GM12865 (cell line): ENCODE data around the gene CRADD.

Experiments used
- DNase-seq: peaks from one replicate; pipeline ENCODE4 v3.0.0; 2010; ENCODE audit warnings: low read depth
- H3K4me3 ChIP-seq: 2 replicates; pipeline ENCODE4 v1.5.1; 2011; ENCODE audit warnings: mild to moderate bottlenecking, low read depth, low read length, control low read depth
- TF ChIP-seq, protein P1 (sequence below): IDR thresholded peaks from 2 replicates; pipeline ENCODE4 v1.5.1; 2011; ENCODE audit warnings: low read length, control low read depth, low read depth, inconsistent platforms; ENCODE audit not compliant: insufficient read depth; ENCODE audit errors: missing control alignments

Gene CRADD

DNA sequence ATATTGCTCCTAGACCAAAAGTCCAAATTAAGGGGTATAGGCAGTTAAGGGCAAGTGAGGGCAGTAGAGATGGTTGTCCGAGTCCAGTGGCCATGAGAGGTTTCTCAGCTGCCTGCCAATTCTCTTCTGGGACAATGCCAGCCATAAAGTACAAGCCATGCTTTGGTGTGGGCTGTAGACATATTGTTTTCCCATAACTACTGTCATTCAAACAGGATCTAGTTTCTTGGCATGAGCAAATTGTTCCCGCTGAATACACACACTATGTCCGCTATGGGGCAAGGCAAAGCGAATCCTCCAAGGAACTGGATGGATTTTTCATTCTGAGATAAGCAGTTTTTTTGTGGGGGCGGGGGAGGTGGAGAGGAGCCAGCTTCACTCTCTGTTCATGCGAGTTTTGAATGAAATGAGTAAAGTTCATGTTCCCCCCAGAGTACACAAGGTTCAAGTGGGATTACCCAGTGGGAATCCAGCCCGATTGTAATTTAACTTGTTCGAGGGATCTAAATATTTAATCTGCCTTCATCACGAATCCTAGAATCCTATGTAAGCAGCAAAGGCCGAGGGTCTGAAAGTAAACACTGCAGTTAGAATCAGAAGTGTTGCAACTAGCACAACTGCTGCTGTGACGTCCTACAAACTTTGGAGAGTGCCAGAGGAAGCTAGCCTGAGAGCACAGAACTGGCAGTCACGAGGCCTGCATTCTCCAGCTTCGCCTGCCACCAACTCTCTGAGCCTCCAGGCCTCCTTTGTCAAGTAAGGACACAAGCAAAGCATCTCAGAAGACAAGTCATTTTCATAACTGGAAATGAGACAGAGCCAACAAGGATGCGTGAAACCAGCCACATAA, 137.0 kb downstream of the CRADD start:
- peak; percentile 28 for DNase-seq
- TF ChIP-seq, protein P1, sequence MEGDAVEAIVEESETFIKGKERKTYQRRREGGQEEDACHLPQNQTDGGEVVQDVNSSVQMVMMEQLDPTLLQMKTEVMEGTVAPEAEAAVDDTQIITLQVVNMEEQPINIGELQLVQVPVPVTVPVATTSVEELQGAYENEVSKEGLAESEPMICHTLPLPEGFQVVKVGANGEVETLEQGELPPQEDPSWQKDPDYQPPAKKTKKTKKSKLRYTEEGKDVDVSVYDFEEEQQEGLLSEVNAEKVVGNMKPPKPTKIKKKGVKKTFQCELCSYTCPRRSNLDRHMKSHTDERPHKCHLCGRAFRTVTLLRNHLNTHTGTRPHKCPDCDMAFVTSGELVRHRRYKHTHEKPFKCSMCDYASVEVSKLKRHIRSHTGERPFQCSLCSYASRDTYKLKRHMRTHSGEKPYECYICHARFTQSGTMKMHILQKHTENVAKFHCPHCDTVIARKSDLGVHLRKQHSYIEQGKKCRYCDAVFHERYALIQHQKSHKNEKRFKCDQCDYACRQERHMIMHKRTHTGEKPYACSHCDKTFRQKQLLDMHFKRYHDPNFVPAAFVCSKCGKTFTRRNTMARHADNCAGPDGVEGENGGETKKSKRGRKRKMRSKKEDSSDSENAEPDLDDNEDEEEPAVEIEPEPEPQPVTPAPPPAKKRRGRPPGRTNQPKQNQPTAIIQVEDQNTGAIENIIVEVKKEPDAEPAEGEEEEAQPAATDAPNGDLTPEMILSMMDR = no peak
- H3K4me3 ChIP-seq = no peak overlapping the region

GRCh38 chr12:93818488-93819049, 141.4 kb downstream of the CRADD start:
- DNase-seq = no peak
- TF ChIP-seq, protein P1 = no peak

GRCh38 chr12:93819050-93819491, 141.9 kb downstream of the CRADD start:
- DNase-seq = no peak
- no peak overlapping the region for H3K4me3 ChIP-seq
- TF ChIP-seq, protein P1 = no peak

More at GRCh38 chr12:93818488-93819049, 141.4 kb downstream of the CRADD start:
- H3K4me3 ChIP-seq = no peak overlapping the region

GRCh38 chr12:93823616-93824391, 146.6 kb downstream of the CRADD start:
- H3K4me3 ChIP-seq = no peak overlapping the region
- DNase-seq = no peak
- TF ChIP-seq, protein P1 = no peak

DNA sequence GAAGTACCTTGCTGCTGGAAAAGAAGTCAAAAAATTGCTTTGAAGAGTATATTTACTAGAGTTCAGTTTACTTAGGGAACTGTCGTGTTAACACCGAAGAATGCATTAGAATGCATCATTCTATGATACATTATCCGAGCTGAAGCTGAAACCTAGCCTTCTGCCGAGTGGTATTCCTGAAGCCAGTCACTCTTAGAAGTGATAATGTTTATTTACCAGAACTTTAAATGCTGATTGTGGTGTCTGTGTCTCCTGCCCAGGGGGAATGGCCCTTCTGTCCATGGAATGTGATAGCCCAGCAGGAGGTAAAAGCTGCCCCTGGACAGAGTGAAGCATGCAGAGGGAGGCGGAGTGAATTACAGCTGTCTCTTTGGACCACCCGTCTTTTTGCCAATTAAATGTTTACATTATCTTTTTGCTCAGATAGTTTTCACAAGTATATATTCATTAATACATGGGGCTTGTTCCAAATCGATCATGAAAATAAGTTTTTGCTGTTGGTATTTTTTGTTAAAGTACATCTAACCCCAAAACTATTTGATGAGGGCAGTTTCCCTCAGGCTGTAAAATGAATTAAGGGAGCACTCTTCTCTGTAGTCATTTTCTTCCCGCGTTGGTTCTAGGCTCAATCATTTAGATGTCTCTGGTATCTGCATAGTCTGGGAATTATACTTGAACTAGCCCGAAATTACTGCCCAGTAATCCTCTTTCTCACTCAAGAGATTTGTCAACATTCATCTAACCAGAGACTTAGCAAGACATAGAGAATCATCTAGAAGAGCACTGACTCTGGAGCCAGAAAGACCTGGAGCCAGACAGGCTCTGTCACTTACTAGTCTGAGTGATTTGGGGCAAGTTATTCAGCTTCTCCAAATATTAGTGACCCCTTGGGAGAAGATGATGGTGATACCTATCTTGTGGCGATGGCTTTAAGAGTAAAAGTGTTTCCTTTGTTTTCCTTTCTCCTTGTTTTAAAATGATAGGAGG, 147.6 kb downstream of the CRADD start:
- TF ChIP-seq, protein P1 = no peak
- DNase-seq = no peak
- no peak overlapping the region for H3K4me3 ChIP-seq

GRCh38 chr12:93825501-93825888, 148.3 kb downstream of the CRADD start:
- DNase-seq = no peak
- H3K4me3 ChIP-seq = no peak overlapping the region
- TF ChIP-seq, protein P1 = no peak
